GM19397 (cell line): ENCODE measurements around the gene CELA2B.
"Not testable (repeated sequence)": the region's sequence is repeated elsewhere in the genome, so short reads cannot be mapped to it uniquely, and the experiment has no call there.

Experiments used
- ATAC-seq: cut with Tn5 transposase; IDR thresholded peaks from one replicate; pipeline ENCODE4 v1.9.1; 2021; ENCODE audit warnings: mild to moderate bottlenecking, moderate library complexity; ENCODE audit not compliant: unreplicated experiment

CELA2B gene

DNA sequence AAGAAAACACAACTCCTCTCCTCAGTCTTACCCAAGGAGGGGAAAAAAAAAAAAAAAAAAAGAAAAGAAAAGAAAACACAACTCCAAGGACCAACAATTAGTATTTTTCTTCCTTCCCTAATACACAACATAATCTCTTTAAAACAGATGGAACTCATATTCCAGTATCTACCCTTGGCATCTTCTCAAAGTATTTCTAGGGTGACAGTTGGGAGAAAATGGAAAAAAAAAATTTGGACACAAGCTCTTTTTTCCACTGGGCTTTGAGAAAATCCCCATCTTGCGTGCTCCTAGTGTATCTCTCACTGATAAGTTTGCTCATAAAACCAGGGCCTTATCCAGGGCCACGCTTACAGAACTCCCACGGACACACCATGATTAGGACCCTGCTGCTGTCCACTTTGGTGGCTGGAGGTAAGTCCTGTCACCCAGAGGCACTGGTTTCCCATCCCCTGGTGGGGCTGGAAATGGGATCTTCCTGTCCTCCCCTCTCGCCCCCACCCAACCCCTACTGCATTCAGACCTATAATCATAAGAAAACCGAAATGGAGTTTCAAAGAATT, at the start of gene CELA2B:
Gene CELA2B, plus strand, starts transcription at position 353 of the 563 bp plus-strand sequence. Its CDS starts 22 bp downstream, at position 375.
- ATAC-seq, result no peak

DNA sequence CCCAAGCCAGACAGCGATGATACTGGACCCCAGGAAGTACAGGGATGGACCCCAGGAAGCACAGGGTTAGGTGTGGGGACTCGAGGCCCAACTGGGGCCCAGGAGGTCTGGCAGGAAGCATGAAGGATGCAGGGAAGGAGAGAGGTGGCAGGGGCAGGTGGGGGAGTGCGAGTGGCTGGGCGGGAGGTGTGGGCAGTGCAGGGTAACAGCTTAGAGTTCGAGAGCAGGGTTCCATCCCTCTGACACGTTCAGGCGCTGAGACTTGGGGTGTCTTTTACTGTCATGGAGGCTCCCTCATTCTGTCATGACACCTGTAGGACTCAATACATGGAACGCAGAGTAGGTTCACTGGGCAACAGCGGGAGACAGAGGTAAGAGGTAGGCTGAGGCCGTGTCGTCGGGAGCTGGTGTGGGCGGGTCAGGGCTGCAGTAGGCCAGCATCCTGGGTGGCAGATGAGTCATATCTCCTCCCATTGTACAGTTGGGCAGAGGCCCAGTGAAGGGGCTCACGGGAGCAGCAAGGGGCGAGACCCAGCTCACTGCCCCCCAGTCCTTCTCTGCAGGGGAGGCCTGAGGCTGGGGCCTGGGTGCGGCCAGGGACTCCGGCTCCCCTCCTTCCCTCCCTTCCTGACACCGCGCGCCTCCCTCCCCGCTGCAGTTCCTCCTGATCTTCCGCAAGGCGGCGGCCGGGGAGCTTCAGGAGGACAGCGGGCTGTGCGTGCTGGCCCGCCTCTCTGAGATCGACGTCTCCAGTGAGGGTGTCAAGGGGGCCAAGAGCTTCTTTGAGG, 49.2 kb upstream of the CELA2B start:
- no peak for ATAC-seq

DNA sequence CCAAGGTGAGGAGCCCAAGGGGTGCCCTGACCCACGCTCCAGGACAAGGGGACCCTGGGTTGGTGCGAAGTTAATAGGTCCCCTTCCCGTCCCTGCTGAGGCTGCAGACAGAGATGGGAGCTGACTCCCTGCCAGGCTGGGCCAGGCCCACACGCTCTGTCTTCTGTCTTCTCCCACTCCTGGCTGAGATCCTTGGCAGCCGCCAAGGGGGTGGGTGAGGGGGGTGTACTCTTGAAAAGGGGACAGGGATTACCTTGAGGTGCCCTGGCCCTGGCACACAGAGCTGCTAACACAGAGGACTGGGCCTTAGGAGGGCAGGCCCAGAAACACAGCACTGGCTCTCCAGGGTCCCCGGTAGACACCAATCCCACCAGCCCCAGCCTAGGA, 48.6 kb upstream of the CELA2B start:
- ATAC-seq, result no peak

DNA sequence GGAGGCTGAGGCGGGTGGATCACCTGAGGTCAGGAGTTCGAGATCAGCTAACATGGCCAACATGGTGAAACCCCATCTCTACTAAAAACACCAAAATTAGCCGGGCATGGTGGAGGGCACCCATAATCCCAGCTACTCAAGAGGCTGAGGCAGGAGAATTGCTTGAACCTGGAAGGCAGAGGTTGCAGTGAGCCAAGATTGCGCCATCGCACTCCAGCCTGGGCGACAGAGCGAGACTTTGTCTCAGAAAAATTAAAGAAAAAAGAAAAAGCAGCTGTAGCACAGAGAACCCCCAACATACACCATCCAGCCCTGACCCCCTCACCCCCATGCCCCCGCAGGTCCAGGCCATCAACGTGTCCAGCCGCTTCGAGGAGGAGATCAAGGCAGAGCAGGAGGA, 47.7 kb upstream of the CELA2B start:
- not testable (repeated sequence) for ATAC-seq

DNA sequence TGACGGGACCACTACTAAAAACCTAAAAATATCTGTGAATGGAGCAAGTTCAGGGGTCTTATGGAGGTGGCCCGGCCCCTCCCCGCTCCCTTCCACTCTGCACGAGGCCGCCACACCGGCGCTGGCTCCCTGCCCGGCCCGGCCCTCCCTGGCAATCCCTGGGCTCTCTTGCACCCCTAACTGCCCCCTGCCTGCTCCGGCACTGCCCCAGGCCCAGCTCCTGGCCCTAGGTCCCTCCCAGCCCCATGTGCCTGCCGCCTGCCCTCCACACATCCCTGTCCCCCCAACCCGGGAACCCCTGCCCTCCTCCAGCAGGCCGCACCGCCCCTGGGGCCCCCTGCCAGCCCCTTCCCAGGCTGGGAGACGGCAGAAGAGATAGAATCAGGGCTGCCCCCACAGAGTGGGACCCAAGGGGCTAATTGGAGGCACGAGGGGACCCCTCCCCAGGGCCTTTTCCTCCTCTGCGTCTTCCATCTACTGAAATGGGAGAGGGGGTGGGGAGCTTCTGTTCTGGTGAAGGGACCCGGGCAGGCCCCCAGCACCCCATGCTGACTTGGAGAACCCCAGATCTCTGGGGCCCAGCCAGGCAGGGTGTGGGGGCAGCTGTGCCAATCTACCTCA, 47.0 kb upstream of the CELA2B start:
- ATAC-seq, result no peak

DNA sequence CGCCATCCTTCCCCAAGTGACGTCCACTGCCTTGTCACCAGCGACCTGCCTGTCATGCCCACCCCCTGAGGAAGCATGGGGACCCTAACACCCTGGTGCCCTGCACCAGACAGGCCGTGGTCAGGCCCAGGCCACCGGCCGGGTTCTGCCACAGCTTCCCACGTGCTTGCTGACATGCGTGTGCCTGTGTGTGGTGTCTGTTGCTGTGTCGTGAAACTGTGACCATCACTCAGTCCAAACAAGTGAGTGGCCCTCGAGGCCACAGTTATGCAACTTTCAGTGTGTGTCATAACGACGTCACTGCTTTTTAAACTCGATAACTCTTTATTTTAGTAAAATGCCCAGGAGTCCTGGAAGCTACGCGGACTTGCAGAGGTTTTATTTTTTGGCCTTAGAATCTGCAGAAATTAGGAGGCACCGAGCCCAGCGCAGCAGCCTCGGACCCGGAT, 46.2 kb upstream of the CELA2B start:
- ATAC-seq, result no peak

DNA sequence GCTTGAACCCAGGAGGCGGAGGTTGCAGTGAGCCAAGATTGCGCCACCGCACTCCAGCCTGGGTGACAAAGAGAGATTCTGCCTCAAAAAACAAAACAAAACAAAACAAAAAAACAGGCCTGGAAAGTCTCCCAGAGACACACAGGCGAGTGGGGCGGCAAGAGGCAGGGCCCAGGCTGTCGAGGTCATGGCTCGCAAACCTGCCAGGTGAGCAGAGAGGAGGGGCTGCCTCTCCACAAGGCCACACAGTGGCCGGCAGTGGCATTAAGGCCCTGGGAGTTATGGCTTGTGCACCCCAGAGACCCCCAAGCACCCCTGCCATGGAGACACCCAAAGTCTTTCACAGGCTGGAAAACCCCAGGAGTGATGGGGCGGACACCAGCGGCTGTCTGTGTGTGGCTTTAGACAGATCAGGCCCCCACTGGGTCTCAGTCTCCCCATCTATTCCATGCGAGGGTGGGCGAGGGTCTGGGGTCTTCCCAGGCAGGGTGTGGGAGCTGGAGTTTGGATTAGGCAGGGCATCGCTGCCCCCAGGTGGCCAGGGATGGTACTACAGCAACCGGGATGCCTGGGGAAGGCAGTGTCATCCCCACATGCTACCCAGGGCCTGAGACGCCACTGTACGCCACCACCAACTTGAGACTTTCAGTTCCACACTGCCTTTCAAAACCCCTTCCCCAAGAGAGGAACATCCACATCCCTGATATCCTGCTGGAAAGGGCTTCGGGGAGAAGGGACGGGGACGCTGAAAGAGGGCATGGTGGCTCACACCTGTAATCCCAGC, 44.9 kb upstream of the CELA2B start:
- ATAC-seq, result no peak

DNA sequence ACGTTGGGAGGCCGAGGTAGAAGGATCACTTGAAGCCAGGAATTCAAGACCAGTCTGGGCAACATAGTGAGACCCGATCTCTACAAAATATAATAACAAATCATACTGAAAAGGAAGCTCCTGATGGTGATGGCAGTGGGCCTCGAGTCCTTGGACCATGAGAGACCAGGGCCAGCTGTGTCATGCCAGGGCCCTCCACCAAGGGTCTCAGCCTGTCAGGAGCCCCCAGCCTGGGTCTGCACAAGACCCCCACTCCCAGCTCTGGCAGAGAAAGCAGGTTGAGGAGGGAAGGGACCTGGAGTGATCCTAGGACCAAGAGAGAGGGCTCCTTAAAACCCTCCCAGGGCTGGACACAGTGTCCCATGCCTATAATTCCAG, 44.3 kb upstream of the CELA2B start:
- ATAC-seq, result no peak

DNA sequence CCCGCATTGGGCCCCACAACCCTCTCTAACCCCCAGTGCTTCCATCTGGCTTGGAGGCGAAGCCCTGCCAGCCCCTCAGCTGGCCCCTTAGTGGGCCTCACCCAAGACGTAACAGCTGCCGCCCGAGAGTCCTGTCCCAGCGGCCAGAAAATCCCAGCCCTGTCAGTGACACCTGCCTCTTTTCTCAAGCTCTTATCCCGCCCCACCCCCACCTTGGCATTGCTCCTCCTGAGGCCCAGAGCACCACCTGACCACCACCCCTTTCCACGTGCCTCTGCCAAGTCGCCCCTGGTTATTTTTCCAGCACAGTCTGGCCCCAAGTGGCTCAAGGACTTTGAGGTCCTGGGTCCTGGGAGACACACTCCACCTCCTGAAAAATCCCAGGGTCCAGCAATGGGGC, 43.6 kb upstream of the CELA2B start:
- ATAC-seq, result no peak

DNA sequence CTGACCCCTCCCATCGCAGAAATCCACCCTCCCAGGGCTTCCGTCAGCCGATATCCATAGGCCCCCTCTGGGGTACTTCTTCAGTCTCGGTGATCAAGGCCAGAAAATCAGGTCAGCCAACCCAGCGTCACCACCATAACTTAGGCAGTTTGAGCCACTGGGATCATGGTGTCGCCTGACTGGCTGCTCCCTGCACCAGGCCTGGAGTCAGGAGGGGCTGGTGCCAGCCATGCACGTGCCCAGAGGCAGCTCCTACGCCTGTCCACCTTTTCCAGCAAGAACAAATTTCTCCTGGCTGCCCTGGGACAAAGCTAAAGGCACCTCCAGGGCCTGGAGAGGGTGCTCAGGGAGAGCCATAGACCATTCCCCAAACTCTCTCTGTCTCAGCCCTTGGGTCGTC, 42.4 kb upstream of the CELA2B start:
- no peak for ATAC-seq

DNA sequence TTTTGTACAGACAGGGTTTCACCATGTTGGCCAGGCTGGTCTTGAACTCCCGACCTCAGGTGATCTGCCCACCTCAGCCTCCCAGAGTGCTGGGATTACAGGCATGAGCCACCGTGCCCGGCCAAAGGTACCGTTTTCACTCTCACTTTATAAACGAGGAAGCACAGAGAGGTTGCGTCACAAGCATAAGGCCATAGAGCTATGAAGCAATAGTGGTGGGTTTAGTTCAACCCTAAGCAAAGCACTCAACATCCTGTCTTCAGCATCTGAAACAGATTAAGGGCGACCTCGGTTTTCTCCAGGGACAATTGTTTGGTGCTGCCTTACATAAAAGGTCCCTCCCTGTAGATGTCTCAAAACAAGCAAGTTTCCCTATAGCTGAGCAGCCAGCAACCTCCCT, 41.2 kb upstream of the CELA2B start:
- not testable (repeated sequence) for ATAC-seq

DNA sequence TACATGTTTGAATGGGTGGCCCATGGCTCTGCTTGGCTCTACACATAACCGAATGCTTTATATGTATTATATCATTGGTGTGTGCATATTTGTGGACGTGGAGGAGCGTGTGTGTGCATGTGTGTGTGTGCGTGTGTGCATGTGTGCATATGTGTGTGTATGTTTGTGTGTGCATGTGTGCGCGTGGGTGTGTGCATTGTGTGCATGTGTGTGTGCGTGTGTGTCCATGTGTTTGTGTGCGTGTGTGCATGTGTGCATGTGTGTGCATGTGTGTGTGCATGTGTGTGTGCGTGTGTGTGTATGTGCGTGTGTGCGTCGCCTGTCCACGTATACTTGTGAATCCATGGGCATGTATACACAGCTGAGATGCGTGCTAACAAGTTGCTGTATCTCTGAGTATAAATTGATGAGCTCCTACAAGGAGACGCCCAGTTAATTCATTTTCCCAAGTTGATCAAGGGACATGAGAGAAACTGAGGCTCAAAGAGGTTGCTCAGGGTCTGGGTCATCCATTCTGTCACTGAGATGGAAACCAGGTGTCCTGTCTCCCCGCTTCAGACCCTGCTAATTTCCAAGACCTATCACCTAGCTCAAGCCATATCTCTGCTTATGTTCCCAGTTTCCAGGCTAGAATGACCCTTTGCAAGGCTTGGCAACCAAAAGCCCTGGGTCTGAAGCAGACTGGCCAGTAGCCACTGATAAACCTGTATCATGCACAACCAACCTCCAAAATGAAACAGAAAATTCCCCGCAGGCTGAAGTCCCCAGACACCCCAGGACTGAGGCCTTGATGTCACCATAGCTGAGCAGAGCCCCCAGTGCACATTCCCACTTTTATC, 40.4 kb upstream of the CELA2B start:
- no peak for ATAC-seq

DNA sequence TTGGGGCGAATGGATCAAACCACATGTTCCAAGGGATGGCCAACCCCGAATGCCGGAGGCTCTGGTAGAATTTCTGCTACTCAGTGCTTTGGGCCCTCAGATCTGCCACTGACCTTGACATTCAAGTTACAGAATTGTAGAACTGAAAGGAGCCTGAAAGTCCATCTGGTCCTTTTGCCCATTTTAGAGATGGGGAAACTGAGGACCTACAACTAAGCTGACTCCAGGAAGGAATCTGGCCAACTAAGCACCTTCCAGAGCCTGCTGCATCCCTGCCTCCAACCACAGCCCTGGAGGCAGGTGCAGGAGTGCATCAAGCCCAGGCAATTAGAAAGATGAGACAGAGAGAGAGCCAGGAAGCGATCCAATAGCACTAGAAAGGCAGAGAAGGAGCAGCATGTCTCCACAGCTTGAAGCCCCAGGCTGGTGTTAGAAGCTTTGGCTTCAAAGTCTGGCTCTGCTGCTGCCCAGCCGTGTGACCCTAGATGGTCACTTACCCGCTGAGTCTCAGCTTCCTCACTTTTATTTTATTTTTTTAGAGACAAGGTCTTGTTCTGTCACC, 38.9 kb upstream of the CELA2B start:
- no peak for ATAC-seq

DNA sequence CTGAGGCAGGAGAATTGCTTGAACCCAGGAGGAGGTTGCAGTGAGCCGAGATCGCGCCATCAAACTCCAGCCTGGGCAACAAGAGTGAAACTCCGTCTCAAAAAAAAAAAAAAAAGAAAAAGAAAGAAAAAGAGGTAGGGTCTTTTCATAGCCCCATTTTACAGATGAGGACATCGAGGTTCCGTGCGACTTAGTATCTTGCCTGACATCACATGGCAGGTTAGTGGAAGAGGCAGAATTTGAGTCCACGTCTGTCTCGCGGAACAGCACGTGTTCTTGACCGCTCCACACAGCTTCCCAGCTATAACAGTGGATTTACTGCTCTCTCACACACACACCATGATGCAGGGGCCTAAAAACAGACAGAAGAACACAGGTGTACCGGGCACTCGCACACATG, 36.6 kb upstream of the CELA2B start:
- no peak for ATAC-seq

DNA sequence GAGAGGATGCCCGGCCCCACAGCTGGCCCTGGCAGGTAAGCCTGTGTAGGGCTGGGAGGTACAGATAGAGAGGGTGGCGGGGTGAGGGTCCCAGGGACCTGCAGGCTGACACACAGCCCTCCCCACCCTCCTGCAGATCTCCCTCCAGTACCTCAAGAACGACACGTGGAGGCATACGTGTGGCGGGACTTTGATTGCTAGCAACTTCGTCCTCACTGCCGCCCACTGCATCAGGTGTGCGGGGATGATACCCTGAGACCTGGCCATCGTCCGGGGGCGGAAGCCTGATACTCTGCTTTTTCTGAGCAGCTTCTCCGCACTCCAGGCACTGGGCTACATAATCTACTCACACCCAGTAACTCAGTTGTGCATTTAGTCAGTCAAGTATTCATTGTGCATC, 35.5 kb upstream of the CELA2B start:
- no peak for ATAC-seq

DNA sequence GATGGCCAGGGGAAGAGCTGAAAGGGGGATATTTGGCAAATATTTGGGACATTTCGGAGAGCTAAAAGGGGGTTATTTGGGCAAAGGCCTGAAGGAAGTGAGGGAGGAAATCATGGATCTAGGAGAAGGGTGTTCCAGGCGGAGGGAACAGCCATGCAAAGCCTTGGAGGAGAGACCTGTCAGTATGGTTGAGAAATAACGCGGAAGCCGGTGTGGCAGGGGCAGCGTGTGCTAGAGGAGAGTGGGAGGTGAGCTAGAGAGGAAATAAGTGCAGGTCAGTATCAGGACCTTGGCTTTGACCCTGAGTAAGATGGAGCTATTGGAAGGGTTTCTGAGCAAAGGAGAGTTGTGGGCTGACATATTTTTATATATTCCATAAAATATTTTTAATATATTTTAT, 34.7 kb upstream of the CELA2B start:
- no peak for ATAC-seq

DNA sequence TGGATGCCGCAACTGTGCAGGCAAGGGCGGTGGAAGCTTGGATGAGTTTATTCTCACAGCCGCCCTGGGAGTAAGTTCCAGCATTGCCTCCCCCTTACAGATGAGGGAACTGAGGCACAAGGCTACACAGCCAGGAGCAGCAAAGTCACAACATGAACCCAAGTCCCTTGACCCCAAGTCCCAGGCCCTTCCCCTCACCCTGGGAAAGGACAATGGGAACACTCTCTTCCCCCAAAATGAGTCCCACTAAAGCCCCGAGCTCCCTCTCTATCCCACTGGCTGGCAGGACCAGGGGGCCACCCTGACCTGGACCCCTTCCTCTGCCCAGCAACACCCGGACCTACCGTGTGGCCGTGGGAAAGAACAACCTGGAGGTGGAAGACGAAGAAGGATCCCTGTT, 33.8 kb upstream of the CELA2B start:
- no peak for ATAC-seq

DNA sequence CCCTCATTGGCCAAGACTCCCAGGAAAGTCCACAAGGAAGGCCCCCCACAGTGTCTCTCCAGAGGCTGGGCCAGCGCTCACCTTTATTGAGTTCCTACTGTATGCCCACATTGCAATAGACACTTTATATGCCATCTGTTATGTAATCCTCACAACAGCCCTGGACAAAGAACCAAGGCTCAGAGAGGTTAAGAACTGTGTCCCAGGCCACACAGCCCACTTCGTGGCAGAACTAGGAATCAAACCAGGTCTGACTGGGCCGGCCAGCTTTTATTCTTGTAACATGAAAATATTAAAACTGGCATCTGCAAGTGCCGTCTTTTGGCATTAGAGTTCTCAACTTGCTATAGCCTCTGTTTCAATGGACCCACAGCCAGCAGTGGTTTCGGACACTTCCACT, 33.1 kb upstream of the CELA2B start:
- ATAC-seq, result no peak

DNA sequence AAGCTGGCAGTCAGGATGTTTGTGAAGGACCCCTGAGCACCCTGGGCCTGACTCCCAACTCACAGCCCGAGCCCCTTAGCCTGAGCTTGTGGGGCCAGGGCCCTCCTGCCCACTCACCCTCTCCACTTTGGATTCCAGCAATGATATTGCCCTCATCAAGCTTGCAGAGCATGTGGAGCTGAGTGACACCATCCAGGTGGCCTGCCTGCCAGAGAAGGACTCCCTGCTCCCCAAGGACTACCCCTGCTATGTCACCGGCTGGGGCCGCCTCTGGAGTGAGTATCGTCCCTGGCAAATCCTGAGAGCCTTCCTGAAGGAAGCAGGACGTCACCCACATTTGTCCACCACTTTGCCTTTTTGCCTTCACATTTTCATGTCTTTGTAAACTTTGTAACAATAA, 32.6 kb upstream of the CELA2B start:
- ATAC-seq, result no peak
